Hematopoietic multipotent progenitor cell treated with erythropoietin and hydrocortisone succinate and interleukin-3 and kit ligand, for 4 days (in vitro differentiated cells): Measurements from ENCODE around the gene BTBD9.
"Not testable (repeated sequence)": the region's sequence is repeated elsewhere in the genome, so short reads cannot be mapped to it uniquely, and the experiment has no call there.

Experiments used
- DNase-seq: peaks from one replicate; pipeline ENCODE4 v3.0.0-alpha.2; 2015

Gene BTBD9

GRCh38 chr6:38648629-38649028 is 8.9 kb upstream of the BTBD9 start:
- no peak for DNase-seq

- no peak for DNase-seq
Measured at GRCh38 chr6:38646166-38646878, 6.6 kb upstream of the BTBD9 start.

- no peak for DNase-seq
Measured at GRCh38 chr6:38644951-38645350, 5.2 kb upstream of the BTBD9 start.

GRCh38 chr6:38640216-38640909 is 634 bp upstream of the BTBD9 start:
- DNase-seq: no peak

- DNase-seq: peak; percentile 40
Measured at GRCh38 chr6:38638941-38639497, 710 bp downstream of the BTBD9 start.

DNA sequence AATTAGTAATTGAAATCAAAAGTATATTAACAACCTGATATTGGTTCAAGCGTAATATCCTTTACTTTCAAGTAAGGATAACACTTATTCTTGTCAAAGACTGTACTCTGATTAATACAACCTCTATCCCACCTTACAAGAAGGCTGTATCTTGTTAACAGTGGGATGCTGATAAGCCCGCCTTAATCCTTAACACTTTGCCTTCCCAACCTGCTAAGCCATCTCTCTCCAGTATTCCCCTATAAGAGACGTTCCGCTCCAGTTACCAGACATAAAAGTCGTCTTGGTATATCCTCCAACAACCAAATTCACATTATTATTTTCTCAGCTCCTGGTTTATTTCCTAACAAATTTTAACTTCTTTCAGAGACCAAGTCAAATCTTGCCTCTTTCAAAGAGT is 2.0 kb downstream of the BTBD9 start:
- no peak for DNase-seq

- no peak for DNase-seq
Measured at GRCh38 chr6:38636027-38636426, 3.7 kb downstream of the BTBD9 start.

DNA sequence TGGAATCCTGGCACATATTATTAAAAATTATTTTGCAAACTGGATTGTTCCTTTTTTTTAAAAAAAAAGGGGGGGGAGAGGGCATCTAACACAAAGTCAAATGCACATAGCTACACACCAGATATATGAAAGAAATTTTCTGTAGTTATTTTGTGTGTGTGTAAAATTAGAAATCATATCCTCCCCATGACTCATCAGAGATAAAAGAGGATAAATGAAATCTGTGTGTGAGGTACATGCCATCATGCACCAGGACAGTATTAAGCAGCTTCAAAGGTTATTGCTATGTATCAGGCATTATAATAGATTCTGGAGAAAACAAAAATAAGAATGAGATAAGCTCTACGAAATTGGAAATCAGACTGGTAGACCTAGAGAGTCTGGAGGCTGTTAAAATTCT is 5.2 kb downstream of the BTBD9 start:
- DNase-seq: no peak

- no peak for DNase-seq
Measured at GRCh38 chr6:38632490-38632889, 7.2 kb downstream of the BTBD9 start.

DNA sequence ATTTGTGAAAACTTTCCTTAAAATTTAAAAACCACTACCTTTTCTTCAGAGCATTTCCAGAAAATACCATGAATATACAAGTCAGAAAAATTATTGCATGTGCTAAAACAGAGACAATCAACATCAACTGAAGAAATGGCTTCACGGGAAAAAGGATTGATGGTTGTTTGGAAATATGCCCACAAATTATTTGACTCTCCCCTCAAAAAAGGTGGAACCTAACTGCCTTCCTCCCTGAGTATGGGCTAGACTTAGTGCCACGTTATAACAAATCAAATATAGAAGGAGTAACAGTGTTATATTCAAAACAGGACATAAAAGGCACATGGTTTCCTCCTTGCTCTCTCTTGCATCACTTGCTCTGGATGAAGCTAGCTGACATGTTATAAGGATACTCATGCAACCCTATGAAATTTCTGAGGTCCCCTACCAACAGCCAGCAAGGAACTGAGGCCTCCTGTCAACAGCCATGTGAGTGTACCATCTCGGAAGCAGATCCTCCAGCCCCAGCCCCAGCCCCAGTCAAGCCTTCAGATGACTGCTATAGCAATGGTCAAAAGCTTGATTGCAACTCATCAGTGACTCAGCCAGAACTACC is 8.4 kb downstream of the BTBD9 start:
- DNase-seq: no peak

- no peak for DNase-seq
Measured at GRCh38 chr6:38625217-38625616, 14.5 kb downstream of the BTBD9 start.

- not testable (repeated sequence) for DNase-seq
Measured at GRCh38 chr6:38619342-38619741, 20.4 kb downstream of the BTBD9 start.

DNA sequence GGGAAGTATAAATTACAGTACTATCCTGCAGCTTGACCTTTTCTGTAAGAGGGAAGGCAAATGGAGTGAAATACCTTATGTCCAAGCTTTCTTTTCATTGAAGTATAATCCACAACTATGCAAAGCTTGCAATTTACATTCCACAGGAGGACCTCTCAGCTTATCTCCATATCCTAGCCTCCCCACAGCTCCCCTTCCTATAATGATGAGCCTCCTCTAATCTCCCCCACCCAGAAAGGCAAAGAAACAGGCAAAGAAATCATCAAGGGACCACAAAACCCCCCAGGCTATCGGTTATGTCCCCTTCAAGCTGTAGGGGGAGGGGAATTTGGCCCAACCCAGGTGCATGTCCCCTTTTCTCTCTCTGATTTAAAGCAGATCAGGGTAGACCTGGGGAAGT is 21.4 kb downstream of the BTBD9 start:
- DNase-seq: not testable (repeated sequence)

- no peak for DNase-seq
Measured at GRCh38 chr6:38617856-38618255, 21.9 kb downstream of the BTBD9 start.

GRCh38 chr6:38612143-38612965 is 27.4 kb downstream of the BTBD9 start:
- no peak for DNase-seq

DNA sequence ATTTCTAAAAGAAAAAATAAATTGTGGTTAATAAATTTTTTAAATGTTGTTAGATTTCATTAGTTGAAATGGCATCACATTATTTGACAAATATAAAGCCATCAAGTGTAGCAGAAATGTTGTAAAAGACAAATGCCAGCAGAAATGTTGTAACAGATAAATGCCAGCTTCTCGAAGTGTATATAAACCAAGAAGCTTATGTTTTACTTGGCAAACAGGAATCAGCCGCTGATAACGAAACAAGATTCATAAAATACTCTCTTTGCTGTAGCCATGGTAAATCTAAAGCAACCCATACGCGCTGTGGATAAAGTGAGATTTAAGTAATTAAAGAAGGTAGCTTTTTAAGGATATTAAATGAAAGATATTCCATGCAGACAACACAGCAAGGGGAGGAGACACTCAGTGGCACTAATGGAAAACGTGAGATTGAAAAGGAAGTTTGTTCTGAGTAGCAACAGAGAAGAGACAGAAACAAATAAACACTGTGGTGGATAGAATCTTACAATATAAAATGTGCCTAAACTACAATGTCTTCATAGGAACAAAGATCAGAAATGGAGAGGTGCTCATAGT is 29.6 kb downstream of the BTBD9 start:
- DNase-seq: no peak

GRCh38 chr6:38604700-38605099 is 35.0 kb downstream of the BTBD9 start:
- DNase-seq: no peak

DNA sequence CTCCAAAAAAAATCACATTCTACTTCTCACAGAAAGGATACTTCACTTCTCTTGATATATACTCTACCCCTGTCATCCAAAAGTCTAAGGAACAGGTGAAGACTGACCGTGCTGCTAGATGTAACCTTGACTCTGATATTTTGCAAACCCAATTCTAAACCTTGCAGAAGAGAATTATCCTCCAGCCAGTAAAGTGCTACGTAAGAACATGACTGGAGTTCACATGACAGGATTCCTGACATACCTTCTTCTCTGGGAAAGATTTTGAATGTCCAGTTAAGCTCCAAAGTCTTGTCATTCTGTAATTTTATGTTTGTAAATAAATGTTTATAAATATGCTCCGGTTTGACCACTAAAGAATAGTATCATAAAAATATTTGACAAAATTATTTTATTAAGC is 35.8 kb downstream of the BTBD9 start:
- DNase-seq: no peak

- DNase-seq: no peak
Measured at GRCh38 chr6:38603496-38603895, 36.2 kb downstream of the BTBD9 start.

DNA sequence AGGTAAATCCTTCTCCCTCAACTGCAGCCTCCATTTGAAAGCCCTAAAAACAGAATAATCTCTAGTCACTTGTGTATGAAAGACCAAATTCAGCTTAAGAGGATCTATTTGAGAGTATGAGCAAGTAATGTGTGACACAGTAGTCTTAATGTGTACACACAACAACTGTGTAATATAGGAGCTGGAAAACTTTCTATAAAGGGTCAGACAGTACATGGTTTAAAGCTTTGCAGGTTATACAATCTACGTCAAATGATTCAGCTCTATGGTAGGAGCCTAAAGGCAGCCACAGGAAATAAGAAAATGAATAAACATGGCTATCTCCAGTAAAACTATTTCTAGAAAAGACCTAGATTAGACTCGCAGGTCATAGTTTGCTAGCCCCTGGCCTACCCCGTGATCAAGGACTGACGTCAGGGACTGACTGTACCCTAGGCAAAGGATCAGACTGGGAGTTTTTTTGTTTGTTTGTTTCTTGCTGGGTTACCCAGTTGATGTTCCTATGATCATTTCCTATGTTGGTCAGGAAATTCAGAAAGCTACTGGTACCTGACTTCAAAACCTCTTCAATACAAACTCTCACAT is 39.7 kb downstream of the BTBD9 start:
- DNase-seq: no peak

- DNase-seq: no peak
Measured at GRCh38 chr6:38599261-38599660, 40.5 kb downstream of the BTBD9 start.

DNA sequence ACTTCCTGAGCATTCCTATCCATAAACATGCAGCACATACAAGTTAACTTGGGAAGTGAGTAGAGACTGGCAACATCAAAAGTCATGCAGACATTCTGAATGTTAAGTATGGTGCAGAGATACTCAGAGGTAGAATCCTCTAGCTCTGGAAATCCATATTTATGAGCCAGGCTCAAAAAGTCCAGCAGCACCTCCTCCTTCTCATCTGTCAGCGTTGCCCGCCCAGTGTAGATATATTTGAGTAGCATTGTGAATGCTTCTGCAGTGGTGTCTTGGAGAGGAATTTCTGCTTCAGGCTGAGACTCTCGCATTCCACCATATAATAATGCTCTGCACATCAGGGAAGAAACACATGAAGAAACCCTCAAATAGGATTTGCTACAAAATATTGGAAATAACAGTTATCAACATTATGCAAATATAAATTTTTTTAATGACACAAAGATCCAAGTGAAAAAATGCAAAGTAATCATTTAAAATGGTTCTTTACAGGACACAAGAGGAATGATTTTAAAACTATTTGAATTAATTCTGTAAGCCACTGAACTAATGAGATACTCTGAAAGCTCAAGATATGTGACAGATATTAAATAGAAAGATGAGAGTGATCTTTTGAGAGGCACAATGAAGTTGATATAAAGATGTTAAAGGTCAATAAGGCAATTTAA is 45.6 kb downstream of the BTBD9 start:
- DNase-seq: no peak
